Activated CD8-positive, alpha-beta memory T cell treated with anti-CD3 and anti-CD28 coated beads, Interleukin-2, amount 50 U/mL, for 1 hour (primary cell): ENCODE data around the gene UBL3.

ENCODE experiments used
- DNase-seq: peaks from one replicate; pipeline ENCODE4 v3.0.0-alpha.2; 2020; ENCODE audit errors: extremely low read depth

The UBL3 gene

GRCh38 chr13:29810145-29810742 lies 40.2 kb downstream of the UBL3 start:
- DNase-seq, result no peak

- no peak for DNase-seq
Observed at GRCh38 chr13:29808264-29808663, 42.2 kb downstream of the UBL3 start.

- no peak for DNase-seq
Observed at GRCh38 chr13:29805994-29806979, 44.1 kb downstream of the UBL3 start.

- no peak for DNase-seq
Observed at GRCh38 chr13:29803221-29803620, 47.2 kb downstream of the UBL3 start.

GRCh38 chr13:29802621-29803020 lies 47.8 kb downstream of the UBL3 start:
- no peak for DNase-seq

GRCh38 chr13:29801737-29802305 lies 48.6 kb downstream of the UBL3 start:
- DNase-seq, result no peak

- DNase-seq, result no peak
Observed at GRCh38 chr13:29801102-29801501, 49.3 kb downstream of the UBL3 start.

GRCh38 chr13:29800687-29801086 lies 49.7 kb downstream of the UBL3 start:
- no peak for DNase-seq

GRCh38 chr13:29799041-29799440 lies 51.4 kb downstream of the UBL3 start:
- no peak for DNase-seq

- DNase-seq, result no peak
Observed at GRCh38 chr13:29791997-29792780, 58.2 kb downstream of the UBL3 start.

GRCh38 chr13:29791508-29791907 lies 58.9 kb downstream of the UBL3 start:
- DNase-seq, result no peak

- no peak for DNase-seq
Observed at GRCh38 chr13:29786698-29787097, 63.7 kb downstream of the UBL3 start.

- DNase-seq, result no peak
Observed at GRCh38 chr13:29785978-29786377, 64.4 kb downstream of the UBL3 start.

GRCh38 chr13:29782798-29783197 lies 67.6 kb downstream of the UBL3 start:
- DNase-seq, result no peak

GRCh38 chr13:29774830-29775229 lies 75.6 kb downstream of the UBL3 start:
- DNase-seq, result no peak

GRCh38 chr13:29771247-29771646 lies 79.2 kb downstream of the UBL3 start:
- DNase-seq, result no peak

GRCh38 chr13:29767006-29767405 lies 83.4 kb downstream of the UBL3 start:
- DNase-seq, result no peak

- no peak for DNase-seq
Observed at GRCh38 chr13:29763436-29764180, 86.8 kb downstream of the UBL3 start.

- DNase-seq, result no peak
Observed at GRCh38 chr13:29761815-29762214, 88.6 kb downstream of the UBL3 start.

- no peak for DNase-seq
Observed at GRCh38 chr13:29761160-29761559, 89.3 kb downstream of the UBL3 start.

- DNase-seq, result no peak
Observed at GRCh38 chr13:29760544-29760943, 89.9 kb downstream of the UBL3 start.
